Smooth muscle cell (in vitro differentiated cells): Measurements from ENCODE around the gene TACC2. TPM values are rescaled to one million over a fixed set of nuclear protein-coding genes. Genes with fewer than 3 reads are reported as not detected.

Source experiments
- DNase-seq: peaks from one replicate; lab custom pipeline; 2025; ENCODE audit not compliant: unreplicated experiment; lab: John Stamatoyannopoulos, UW
- H2AFZ ChIP-seq: fragments of 200-600 bp; sonication (generic); 2 replicates; pipeline ENCODE4 v1.6.0; 2016; ENCODE audit warnings: antibody characterized with exemption, low read depth, mild to moderate bottlenecking
- H3F3A ChIP-seq: fragments of 200-600 bp; sonication (generic); 2 replicates; pipeline ENCODE4 v1.6.0; 2017; ENCODE audit warnings: antibody characterized with exemption, low read depth
- H3K27ac ChIP-seq: fragments of 200-600 bp; sonication (generic); 2 replicates; pipeline ENCODE4 v1.5.1; 2016; ENCODE audit warnings: low read depth, mild to moderate bottlenecking
- H3K27me3 ChIP-seq: fragments of 200-600 bp; sonication (generic); 2 replicates; pipeline ENCODE4 v1.6.1; 2016; ENCODE audit warnings: low read depth, mild to moderate bottlenecking
- H3K36me3 ChIP-seq: fragments of 200-600 bp; sonication (generic); 2 replicates; pipeline ENCODE4 v1.5.1; 2016; ENCODE audit warnings: low read depth
- H3K4me1 ChIP-seq: fragments of 200-600 bp; sonication (generic); 2 replicates; pipeline ENCODE4 v1.5.1; 2016; ENCODE audit warnings: low read depth
- H3K4me2 ChIP-seq: fragments of 200-600 bp; sonication (generic); 2 replicates; pipeline ENCODE4 v1.6.0; 2016; ENCODE audit warnings: mild to moderate bottlenecking
- H3K4me3 ChIP-seq: fragments of 200-600 bp; sonication (generic); 2 replicates; pipeline ENCODE4 v1.5.1; 2016; ENCODE audit warnings: mild to moderate bottlenecking
- H3K79me2 ChIP-seq: fragments of 200-600 bp; sonication (generic); 2 replicates; pipeline ENCODE4 v1.6.0; 2016; ENCODE audit warnings: low read depth, mild to moderate bottlenecking
- H3K9ac ChIP-seq: fragments of 200-600 bp; sonication (generic); 2 replicates; pipeline ENCODE4 v1.6.0; 2016; ENCODE audit warnings: low read depth
- H3K9me3 ChIP-seq: fragments of 200-600 bp; sonication (generic); replicated peaks from 2 replicates; pipeline ENCODE4 v1.5.1; 2016; ENCODE audit warnings: low read depth
- H4K20me1 ChIP-seq: fragments of 200-600 bp; sonication (generic); 2 replicates; pipeline ENCODE4 v1.6.0; 2016; ENCODE audit warnings: low read depth
- WGBS: methylation state at CpG from one replicate; pipeline ENCODE4 v1.1.7; 2016; ENCODE audit warnings: low lambda C conversion rate; 5-methylcytosine and 5-hydroxymethylcytosine counted together
- polyA plus RNA-seq: library from polyadenylated mRNA; unstranded; fragments of >200 nt; fragmentation: Nextera tagmentation; extraction: Ambion mirVana; gene quantifications from 2 replicates; pipeline ENCODE4 v1.2.1, GENCODE V29; 2016
- total RNA-seq: library from RNA; depleted of rRNA; stranded (reverse); fragments of >200 nt; gene quantifications from 2 replicates; pipeline ENCODE4 v1.2.3, GENCODE V29; 2014
- TF ChIP-seq, protein P1 (sequence below): fragments of 200-600 bp; sonication (generic); IDR thresholded peaks from 2 replicates; pipeline ENCODE4 v1.5.1; 2017; ENCODE audit warnings: borderline replicate concordance, mild to moderate bottlenecking, antibody characterized with exemption; ENCODE audit not compliant: insufficient read depth, poor library complexity, severe bottlenecking

The TACC2 gene
- total and polyA plus RNA-seq, 2 experiments from 2014 or later: 2.8 to 7.6 TPM

DNA sequence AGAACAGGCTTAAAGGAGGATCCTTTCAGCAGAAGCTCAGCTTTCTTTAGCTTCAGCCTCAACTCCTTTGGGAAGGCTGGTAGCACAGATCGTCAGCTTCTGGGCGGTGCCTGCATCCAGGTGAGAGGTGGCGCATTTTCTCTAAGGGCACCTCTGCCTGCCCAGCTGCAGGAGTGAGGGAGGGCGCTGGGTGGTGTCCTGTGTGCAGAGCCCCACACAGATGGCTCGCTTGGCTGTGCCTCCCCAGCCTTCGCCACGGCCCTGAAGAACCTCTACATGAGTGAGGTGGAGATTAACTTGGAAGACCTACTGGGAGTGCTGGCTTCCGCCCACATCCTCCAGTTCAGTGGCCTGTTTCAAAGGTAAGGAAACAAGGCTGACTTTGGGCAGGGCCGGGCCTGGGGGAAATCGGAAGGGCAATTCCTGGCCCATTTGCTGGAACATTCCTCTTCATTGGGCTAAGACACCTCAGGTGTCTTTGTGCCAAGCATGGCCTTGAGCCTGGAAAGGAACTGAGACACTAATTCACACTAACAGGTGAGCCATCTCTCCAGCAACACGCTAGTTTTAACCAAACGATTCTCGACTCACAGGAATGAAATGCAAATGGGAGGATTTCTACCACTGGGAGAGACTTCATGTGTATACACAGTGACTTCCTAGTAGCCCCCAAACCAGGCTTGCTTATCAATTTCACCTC, 302.0 kb downstream of the TACC2 start:
- WGBS: 95% methylated on average over 13 of the region's 13 CpGs
- Histone ChIP-seq H3K79me2 (no peaks in the 10 kb centered on the region), H3K36me3 (no peaks in the 10 kb centered on the region), H2AFZ (no peak overlapping the region), H3K4me2 (no peak overlapping the region), H3K27ac (no peak overlapping the region), H3K9ac (no peak overlapping the region), H3K27me3 (no peaks in the 10 kb centered on the region), H3K4me1 (peaks cover 8% of the 10 kb centered on the region), H3K9me3 (no peaks in the 10 kb centered on the region), H4K20me1 (no peaks in the 10 kb centered on the region), H3K4me3 (no peak overlapping the region), H3F3A (no peaks in the 10 kb centered on the region)
- DNase-seq: no peak
- TF ChIP-seq, protein P1, sequence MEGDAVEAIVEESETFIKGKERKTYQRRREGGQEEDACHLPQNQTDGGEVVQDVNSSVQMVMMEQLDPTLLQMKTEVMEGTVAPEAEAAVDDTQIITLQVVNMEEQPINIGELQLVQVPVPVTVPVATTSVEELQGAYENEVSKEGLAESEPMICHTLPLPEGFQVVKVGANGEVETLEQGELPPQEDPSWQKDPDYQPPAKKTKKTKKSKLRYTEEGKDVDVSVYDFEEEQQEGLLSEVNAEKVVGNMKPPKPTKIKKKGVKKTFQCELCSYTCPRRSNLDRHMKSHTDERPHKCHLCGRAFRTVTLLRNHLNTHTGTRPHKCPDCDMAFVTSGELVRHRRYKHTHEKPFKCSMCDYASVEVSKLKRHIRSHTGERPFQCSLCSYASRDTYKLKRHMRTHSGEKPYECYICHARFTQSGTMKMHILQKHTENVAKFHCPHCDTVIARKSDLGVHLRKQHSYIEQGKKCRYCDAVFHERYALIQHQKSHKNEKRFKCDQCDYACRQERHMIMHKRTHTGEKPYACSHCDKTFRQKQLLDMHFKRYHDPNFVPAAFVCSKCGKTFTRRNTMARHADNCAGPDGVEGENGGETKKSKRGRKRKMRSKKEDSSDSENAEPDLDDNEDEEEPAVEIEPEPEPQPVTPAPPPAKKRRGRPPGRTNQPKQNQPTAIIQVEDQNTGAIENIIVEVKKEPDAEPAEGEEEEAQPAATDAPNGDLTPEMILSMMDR: no peak

DNA sequence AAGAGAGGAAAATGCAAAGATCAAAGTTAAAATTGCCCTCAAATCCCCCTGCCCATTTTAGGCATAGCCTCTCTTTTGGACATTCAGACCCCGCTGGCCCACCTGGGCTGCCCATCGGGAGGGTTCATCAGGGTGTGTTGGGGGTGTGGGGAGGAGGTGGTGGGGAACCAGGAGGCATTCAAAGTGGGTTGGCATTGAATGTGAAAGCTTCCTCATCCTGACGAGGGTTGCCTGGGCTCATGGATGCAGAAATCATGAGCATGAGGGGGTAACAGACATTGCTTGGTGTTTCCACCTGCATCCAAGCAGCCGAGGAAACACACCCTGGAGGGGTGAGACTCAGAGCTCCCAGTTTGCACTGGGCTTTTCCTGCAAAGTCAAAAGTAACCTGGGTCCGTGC, 302.8 kb downstream of the TACC2 start:
- no peak overlapping the region for H3K4me3 ChIP-seq
- no peak for DNase-seq
- H4K20me1 ChIP-seq: no peaks in the 10 kb centered on the region
- H3K27ac ChIP-seq: no peak overlapping the region
- no peaks in the 10 kb centered on the region for H3F3A ChIP-seq
- no peak overlapping the region for H2AFZ ChIP-seq
- no peaks in the 10 kb centered on the region for H3K79me2 ChIP-seq
- H3K4me1 ChIP-seq: peaks cover 7% of the 10 kb centered on the region
- no peaks in the 10 kb centered on the region for H3K9me3 ChIP-seq
- TF ChIP-seq, protein P1: no peak
- H3K27me3 ChIP-seq: no peaks in the 10 kb centered on the region
- H3K9ac ChIP-seq: no peak overlapping the region
- no peaks in the 10 kb centered on the region for H3K36me3 ChIP-seq
- H3K4me2 ChIP-seq: no peak overlapping the region
- 90% methylated on average over 5 of the region's 5 CpGs for WGBS

DNA sequence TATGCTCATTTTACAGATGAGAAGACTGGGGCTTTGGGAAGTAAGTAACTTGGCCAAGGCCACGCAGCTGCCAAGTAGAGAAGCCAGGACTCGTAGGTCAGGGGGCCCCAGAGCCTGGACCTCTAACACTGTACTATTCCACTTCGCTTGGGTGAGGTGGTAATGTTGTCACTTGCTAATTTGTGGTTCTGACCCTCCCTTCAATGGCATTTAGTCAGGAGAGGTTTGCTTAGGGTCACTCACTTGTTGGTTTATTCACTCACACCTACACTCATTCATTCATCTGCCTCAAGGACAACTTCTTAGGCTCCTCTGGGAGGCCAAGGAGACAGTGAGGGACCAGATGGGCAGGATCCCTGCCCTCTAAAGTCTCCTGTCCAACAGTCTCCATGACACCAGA, 303.4 kb downstream of the TACC2 start:
- no peak overlapping the region for H3K9ac ChIP-seq
- WGBS: 92% methylated on average over 3 of the region's 3 CpGs

More for the DNA sequence above, 303.4 kb downstream of the TACC2 start:
- TF ChIP-seq, protein P1: no peak
- H3K4me1 ChIP-seq: peaks cover under 1% of the 10 kb centered on the region
- H3K27ac ChIP-seq: no peak overlapping the region
- H3F3A ChIP-seq: no peaks in the 10 kb centered on the region
- H3K4me2 ChIP-seq: no peak overlapping the region
- no peak overlapping the region for H3K4me3 ChIP-seq
- no peak overlapping the region for H2AFZ ChIP-seq
- H4K20me1 ChIP-seq: no peaks in the 10 kb centered on the region
- H3K27me3 ChIP-seq: no peaks in the 10 kb centered on the region
- no peaks in the 10 kb centered on the region for H3K9me3 ChIP-seq
- H3K36me3 ChIP-seq: no peaks in the 10 kb centered on the region
- no peaks in the 10 kb centered on the region for H3K79me2 ChIP-seq
- no peak for DNase-seq
